ENCODE data around the gene GRID1. TPM values are rescaled to one million over a fixed set of nuclear protein-coding genes. Genes with fewer than 3 reads are reported as not detected.

Gene GRID1
- total RNA-seq, 4 donors from 2014 or later, result 17.2 to 28.1 (median 23.6) TPM

DNA sequence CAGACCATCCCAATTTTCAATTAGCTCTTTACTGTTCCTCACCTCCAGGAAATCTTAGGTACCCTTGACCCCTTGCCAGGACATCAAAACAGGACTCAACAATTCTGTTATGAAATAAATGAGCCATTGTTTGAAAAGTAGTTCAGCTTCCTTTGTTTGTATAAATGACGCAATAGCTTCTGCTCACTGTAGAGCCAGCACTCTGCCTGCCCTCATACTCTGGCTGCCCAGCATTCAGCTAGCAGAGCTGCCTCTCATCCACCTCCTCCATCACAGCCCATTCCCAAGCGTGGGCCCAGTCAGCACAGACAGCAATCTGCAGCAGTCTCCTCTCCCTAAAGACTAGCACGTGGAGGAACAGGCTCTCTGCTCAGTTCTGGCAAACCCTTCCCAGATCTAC lies 478.6 kb downstream of the GRID1 start:
- 45 to 67% methylated on average over 3 of the region's 3 CpGs for WGBS, 2 donors
- H3K27ac ChIP-seq, result no peak overlapping the region
- TF ChIP-seq POLR2A (IDR thresholded peaks at IDR 0.05), result no peak
- TF ChIP-seq, protein P1, sequence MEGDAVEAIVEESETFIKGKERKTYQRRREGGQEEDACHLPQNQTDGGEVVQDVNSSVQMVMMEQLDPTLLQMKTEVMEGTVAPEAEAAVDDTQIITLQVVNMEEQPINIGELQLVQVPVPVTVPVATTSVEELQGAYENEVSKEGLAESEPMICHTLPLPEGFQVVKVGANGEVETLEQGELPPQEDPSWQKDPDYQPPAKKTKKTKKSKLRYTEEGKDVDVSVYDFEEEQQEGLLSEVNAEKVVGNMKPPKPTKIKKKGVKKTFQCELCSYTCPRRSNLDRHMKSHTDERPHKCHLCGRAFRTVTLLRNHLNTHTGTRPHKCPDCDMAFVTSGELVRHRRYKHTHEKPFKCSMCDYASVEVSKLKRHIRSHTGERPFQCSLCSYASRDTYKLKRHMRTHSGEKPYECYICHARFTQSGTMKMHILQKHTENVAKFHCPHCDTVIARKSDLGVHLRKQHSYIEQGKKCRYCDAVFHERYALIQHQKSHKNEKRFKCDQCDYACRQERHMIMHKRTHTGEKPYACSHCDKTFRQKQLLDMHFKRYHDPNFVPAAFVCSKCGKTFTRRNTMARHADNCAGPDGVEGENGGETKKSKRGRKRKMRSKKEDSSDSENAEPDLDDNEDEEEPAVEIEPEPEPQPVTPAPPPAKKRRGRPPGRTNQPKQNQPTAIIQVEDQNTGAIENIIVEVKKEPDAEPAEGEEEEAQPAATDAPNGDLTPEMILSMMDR (IDR thresholded peaks at IDR 0.05), result no peak
- no peaks in the 10 kb centered on the region for H3K27me3 ChIP-seq
- DNase-seq, result no peak
- H3K4me3 ChIP-seq (replicated peaks in 1 of 3), result no peak overlapping the region
- H3K9me3 ChIP-seq, result no peaks in the 10 kb centered on the region
- H3K36me3 ChIP-seq, result no peaks in the 10 kb centered on the region
- no peaks in the 10 kb centered on the region for H3K4me1 ChIP-seq
- intact Hi-C loops (cut with DNase I), result no loop called here

DNA sequence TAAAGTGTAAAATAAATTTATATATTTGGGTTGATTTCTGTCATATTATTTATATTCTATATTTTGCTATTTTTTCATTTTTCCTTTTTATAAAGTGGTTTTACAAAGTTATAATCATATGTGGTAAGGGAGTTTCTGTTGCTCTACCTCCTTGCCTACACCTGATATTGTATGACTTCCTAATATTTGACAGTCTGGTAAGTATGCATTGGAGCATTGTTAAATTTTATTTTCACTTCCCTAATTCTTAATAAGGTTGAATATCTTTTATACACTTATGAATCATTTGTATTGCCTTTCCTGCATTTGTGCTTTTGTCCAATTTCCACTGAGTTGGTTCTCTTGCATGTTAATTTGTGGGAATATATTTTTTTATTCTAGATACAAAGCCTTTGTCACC lies 492.4 kb downstream of the GRID1 start:
- no peak for TF ChIP-seq POLR2A (IDR thresholded peaks at IDR 0.05)
- no peak overlapping the region for H3K4me3 ChIP-seq (replicated peaks in 1 of 3)
- no peaks in the 10 kb centered on the region for H3K27me3 ChIP-seq
- H3K9me3 ChIP-seq, result no peaks in the 10 kb centered on the region
- intact Hi-C loops (cut with DNase I), result no loop called here
- no peaks in the 10 kb centered on the region for H3K4me1 ChIP-seq
- DNase-seq, result no peak
- no peaks in the 10 kb centered on the region for H3K36me3 ChIP-seq
- H3K27ac ChIP-seq, result no peak overlapping the region

DNA sequence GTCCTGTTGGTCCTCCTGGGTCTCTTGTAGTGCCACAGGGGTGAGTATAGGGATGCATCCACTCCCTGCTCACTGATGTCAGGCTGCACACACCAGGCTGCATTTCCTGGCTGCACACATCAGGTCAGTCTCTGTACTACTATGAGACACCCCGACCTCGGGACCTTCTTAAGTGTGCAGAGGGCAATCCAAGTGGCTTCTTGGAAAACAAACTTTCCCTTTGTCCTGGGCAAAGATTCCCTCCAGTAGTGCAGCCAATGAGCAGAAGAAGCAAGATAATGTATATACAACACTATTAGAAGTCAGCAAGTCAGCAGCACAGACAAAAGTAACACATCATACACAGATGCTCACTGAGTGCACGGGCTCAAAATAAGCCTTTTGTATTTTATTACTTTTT lies 493.5 kb downstream of the GRID1 start:
- WGBS, 2 donors, result 83 to 87% methylated on average over 3 of the region's 3 CpGs
- no peak for DNase-seq

DNA sequence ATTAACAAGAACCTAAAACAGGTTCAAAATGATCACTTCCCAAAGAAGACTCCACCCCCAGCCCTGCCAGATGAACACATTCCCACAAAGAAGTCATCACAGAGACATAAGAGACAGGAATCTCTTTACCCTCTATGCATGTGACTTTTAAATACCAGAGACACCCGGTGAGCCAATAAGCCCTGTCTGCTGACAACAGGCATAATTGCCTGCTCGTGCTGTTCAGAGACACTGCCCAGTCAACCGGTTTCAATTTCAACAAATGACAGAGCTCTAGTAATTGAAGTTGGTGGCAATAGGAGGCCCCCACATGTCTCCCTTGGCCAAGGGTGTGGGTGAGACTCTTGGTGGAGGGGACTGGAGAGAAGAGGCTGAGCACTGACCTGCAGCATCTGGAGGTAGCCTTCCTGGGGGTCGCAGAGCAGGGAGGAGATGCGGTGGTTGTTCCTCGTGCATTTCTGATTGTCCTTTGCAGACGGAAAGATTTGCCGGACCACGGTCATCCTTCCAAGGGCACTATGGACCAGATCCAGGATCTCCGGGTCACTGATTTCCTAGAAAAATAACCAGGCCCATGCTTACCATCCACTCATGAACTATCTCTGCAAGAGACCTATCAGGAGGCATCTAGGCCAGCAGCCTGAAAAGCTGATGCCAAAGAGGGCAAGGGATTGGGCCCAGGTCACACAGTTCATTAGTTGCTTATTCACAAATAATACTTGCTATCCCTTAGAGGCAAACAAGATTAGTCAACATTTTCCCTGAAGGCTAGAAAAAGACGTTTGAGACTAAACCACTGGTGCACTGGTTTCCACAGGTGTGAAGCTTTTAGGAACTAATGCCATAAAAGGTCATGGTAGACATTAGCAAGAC lies 497.7 kb downstream of the GRID1 start:
- DNase-seq, result no peak
- no peaks in the 10 kb centered on the region for H3K9me3 ChIP-seq
- no peaks in the 10 kb centered on the region for H3K4me1 ChIP-seq
- no peaks in the 10 kb centered on the region for H3K27me3 ChIP-seq
- intact Hi-C loops (cut with DNase I), result no loop called here
- no peak for TF ChIP-seq POLR2A (IDR thresholded peaks at IDR 0.05)
- TF ChIP-seq, protein P1 (IDR thresholded peaks at IDR 0.05), result no peak
- H3K36me3 ChIP-seq, result no peaks in the 10 kb centered on the region
- 90% methylated on average over 11 of the region's 11 CpGs for WGBS, 2 donors
- H3K27ac ChIP-seq, result no peak overlapping the region
- H3K4me3 ChIP-seq (replicated peaks in 1 of 3), result no peak overlapping the region

More for the DNA sequence above, 493.5 kb downstream of the GRID1 start:
- H3K9me3 ChIP-seq, result no peaks in the 10 kb centered on the region
- H3K4me3 ChIP-seq (replicated peaks in 1 of 3), result no peak overlapping the region
- H3K4me1 ChIP-seq, result no peaks in the 10 kb centered on the region
- no peak overlapping the region for H3K27ac ChIP-seq
- intact Hi-C loops (cut with DNase I), result no loop called here
- H3K27me3 ChIP-seq, result no peaks in the 10 kb centered on the region
- no peak for TF ChIP-seq POLR2A (IDR thresholded peaks at IDR 0.05)
- TF ChIP-seq, protein P1 (IDR thresholded peaks at IDR 0.05), result no peak
- no peaks in the 10 kb centered on the region for H3K36me3 ChIP-seq

DNA sequence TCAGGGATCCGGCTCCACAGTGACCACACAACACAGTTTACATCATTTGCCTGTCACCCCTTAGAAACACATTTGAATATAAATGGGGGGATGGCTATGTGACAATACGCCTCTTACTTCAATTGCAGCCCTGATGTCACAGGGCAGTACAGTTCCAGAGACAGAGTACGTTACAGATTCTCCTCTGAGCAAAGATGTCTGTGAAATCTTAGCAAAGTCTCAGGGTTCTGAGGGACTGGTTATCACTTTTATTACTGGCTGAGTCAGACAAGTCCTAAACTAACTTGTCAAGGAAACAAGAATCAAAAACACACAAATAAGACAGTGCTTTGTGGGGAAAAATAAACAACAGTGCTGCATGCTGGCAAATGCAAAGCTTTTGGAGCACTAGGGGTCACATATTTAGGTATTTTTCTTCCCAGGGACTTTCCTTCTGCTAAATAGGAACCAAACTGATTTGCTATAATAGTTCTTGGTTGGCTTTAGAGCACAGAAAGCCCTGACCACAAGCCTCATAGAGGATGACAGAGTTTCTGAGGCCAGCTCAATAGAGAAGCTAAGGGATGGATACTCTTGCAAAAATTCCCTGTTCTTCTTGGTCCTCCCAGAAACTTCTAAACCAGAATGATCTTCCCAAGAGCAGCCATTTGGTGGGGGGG lies 501.6 kb downstream of the GRID1 start:
- no peaks in the 10 kb centered on the region for H3K9me3 ChIP-seq
- TF ChIP-seq POLR2A (IDR thresholded peaks at IDR 0.05), result no peak
- TF ChIP-seq, protein P1 (IDR thresholded peaks at IDR 0.05), result no peak
- intact Hi-C loops (cut with DNase I), result no loop called here

More for the DNA sequence above, 501.6 kb downstream of the GRID1 start:
- no peak for DNase-seq
- Histone ChIP-seq H3K27ac (no peak overlapping the region), H3K27me3 (no peaks in the 10 kb centered on the region), H3K4me1 (no peaks in the 10 kb centered on the region), H3K4me3 (replicated peaks in 1 of 3) (no peak overlapping the region), H3K36me3 (no peaks in the 10 kb centered on the region)
- WGBS, 2 donors, result 81 to 84% methylated on average over 3 of the region's 3 CpGs

Data from thyroid gland (tissue), 4 donors.